K562 (cell line): ENCODE data around the gene PTPRT. TPM values are rescaled to one million over a fixed set of nuclear protein-coding genes. Genes with fewer than 3 reads are reported as not detected.

Source experiments
- ATAC-seq: fragments of 200-7000 bp; cut with Tn5 transposase; 3 replicates; pipeline ENCODE4 v1.9.1; 2020; ENCODE audit warnings: moderate library complexity
- BruUV-seq: library from RNA; stranded (reverse); fragments of 400-500 nt; replicated peaks from 2 replicates; lab custom pipeline; 2021; lab: Mats Ljungman, UMichigan
- CTCF ChIA-PET: fragments of 300-600 bp; formaldehyde crosslinking; extraction: SDS; loops from one replicate; lab custom pipeline; 2021; ENCODE audit warnings: low intra/inter-chr PET ratio; lab: Yijun Ruan, JAX
- POLR2A ChIA-PET: fragments of 300-600, 350-650 bp; sonication (Branson Sonifier 250); formaldehyde crosslinking; extraction: SDS; loops from one replicate; lab custom pipeline; 2021; ENCODE audit warnings: antibody characterized with exemption, inconsistent platforms; lab: Yijun Ruan, JAX
- DNase-seq, 4 experiments: peaks; one replicate each; pipeline versions ENCODE4 v3.0.0 to v3.0.0-alpha.2; 2011 to 2018; ENCODE audit warnings: low spot score in 3 of 4, mixed read lengths in 3 of 4; ENCODE audit errors: extremely low read depth in 1 of 4
- FAIRE-seq: peaks from 2 replicates; lab custom pipeline; 2011; peaks lifted over from hg19 to GRCh38; lab: Jason Lieb, UNC
- H2AFZ ChIP-seq: 2 replicates; pipeline ENCODE4 v1.6.0; 2011; ENCODE audit warnings: low read depth, low read length, control low read depth, inconsistent platforms
- H3K27ac ChIP-seq: fragments of 200-600 bp; 3 replicates; pipeline ENCODE4 v1.8.0; 2011; ENCODE audit warnings: low read depth, mild to moderate bottlenecking, control low read depth, inconsistent platforms, low read length, moderate library complexity, mixed read lengths; ENCODE audit errors: extremely low read depth
- H3K27me3 ChIP-seq, 2 experiments: fragments of 300-600 bp in 1 of 2; 2 replicates in 1 of 2; 3 replicates in 1 of 2; pipeline versions ENCODE4 v1.6.0 to v1.8.0; 2011; ENCODE audit warnings: inconsistent platforms in 2 of 2, low read length in 2 of 2, mild to moderate bottlenecking in 1 of 2, mixed read lengths in 1 of 2, moderate library complexity in 1 of 2; ENCODE audit not compliant: control insufficient read depth in 2 of 2, insufficient read depth in 2 of 2
- H3K36me3 ChIP-seq: fragments of 300-600 bp; 3 replicates; pipeline ENCODE4 v1.8.0; 2011; ENCODE audit warnings: mild to moderate bottlenecking, low read length, inconsistent platforms; ENCODE audit not compliant: control insufficient read depth, insufficient read depth
- H3K4me1 ChIP-seq, 2 experiments: fragments of 200-600 bp in 1 of 2; replicated peaks in 1 of 2; 2 replicates in 1 of 2; 3 replicates in 1 of 2; pipeline versions ENCODE4 v1.5.1 to v1.8.0; 2011; ENCODE audit warnings: inconsistent platforms in 2 of 2, low read length in 2 of 2, mild to moderate bottlenecking in 1 of 2, mixed read lengths in 1 of 2, moderate library complexity in 1 of 2; ENCODE audit not compliant: control insufficient read depth in 2 of 2, insufficient read depth in 2 of 2
- H3K4me2 ChIP-seq: 2 replicates; pipeline ENCODE4 v1.6.1; 2011; ENCODE audit warnings: low read length, control low read depth, inconsistent platforms, mixed read lengths; ENCODE audit not compliant: insufficient read depth
- H3K4me3 ChIP-seq: fragments of 200-600 bp; sonication (generic), shearing (Covaris generic); 2 replicates; pipeline ENCODE4 v1.5.1; 2016; ENCODE audit warnings: control low read depth, inconsistent platforms
- H3K79me2 ChIP-seq: fragments of 200-600 bp; 3 replicates; pipeline ENCODE4 v1.8.0; 2011; ENCODE audit warnings: low read length, inconsistent platforms; ENCODE audit not compliant: control insufficient read depth, insufficient read depth
- H3K9ac ChIP-seq, 2 experiments: 2 replicates each; pipeline versions ENCODE4 v1.6.0 to v1.6.1; 2011; ENCODE audit warnings: low read depth in 2 of 2, low read length in 2 of 2, control low read depth in 1 of 2, inconsistent platforms in 1 of 2, mild to moderate bottlenecking in 1 of 2, mixed read lengths in 1 of 2; ENCODE audit not compliant: insufficient read depth in 1 of 2
- H3K9me1 ChIP-seq: one replicate; pipeline ENCODE4 v1.6.0; 2011; ENCODE audit warnings: inconsistent platforms, mild to moderate bottlenecking, low read length, moderate library complexity; ENCODE audit not compliant: control insufficient read depth, insufficient read depth
- H3K9me3 ChIP-seq: replicated peaks from 2 replicates; pipeline ENCODE4 v1.5.1; 2011; ENCODE audit warnings: low read depth, low read length, inconsistent platforms; ENCODE audit not compliant: control insufficient read depth, insufficient read depth
- H4K20me1 ChIP-seq: replicated peaks from 2 replicates; pipeline ENCODE4 v1.6.1; 2011; ENCODE audit warnings: low read length, inconsistent platforms, mixed read lengths; ENCODE audit not compliant: control insufficient read depth, insufficient read depth
- CBX1 ChIP-seq: sonication (generic); IDR thresholded peaks from 2 replicates; pipeline ENCODE4 v1.6.1; 2016; ENCODE audit warnings: antibody characterized with exemption, low read depth, mild to moderate bottlenecking
- ESRRB ChIP-seq: fragments of 250-450 bp; sonication (Bioruptor Pico); IDR thresholded peaks from 2 replicates; pipeline ENCODE4 v1.5.0; 2020; ENCODE audit warnings: mild to moderate bottlenecking, moderate library complexity, borderline replicate concordance
- HMBOX1 ChIP-seq: sonication (generic); IDR thresholded peaks from 2 replicates; pipeline ENCODE4 v1.6.1; 2016
- HMG20A ChIP-seq: fragments of 450-650 bp; formaldehyde crosslinking; conservative IDR thresholded peaks from 2 replicates; pipeline ENCODE4 v1.4.0; 2020; ENCODE audit warnings: mild to moderate bottlenecking, mixed read lengths
- HMGN3 ChIP-seq: IDR thresholded peaks from 2 replicates; pipeline ENCODE4 v1.6.1; 2011; ENCODE audit warnings: borderline replicate concordance, low read depth, mild to moderate bottlenecking, mixed read lengths, low read length; ENCODE audit not compliant: insufficient read length; ENCODE audit errors: extremely low read depth
- MCM3 ChIP-seq: fragments of 450-650 bp; IDR thresholded peaks from 2 replicates; pipeline ENCODE4 v1.6.1; 2016
- MCM7 ChIP-seq, 2 experiments: fragments of 450-650 bp; IDR thresholded peaks; 2 replicates each; pipeline ENCODE4 v1.6.1; 2016 to 2018
- MTF1 ChIP-seq: fragments of 250-450 bp; sonication (Bioruptor Pico); IDR thresholded peaks from 2 replicates; pipeline ENCODE4 v1.9.0; 2021; ENCODE audit warnings: moderate library complexity, mild to moderate bottlenecking, inconsistent platforms, borderline replicate concordance
- MYC ChIP-seq, 2 experiments: fragments of 250-450 bp in 1 of 2; sonication (Bioruptor Pico) in 1 of 2; IDR thresholded peaks; 2 replicates each; pipeline versions ENCODE4 v1.5.1 to v1.6.1; 2012 to 2021; ENCODE audit warnings: low read depth in 2 of 2, borderline replicate concordance in 1 of 2, improper control_type of control experiment in 1 of 2, low read length in 1 of 2, mild to moderate bottlenecking in 1 of 2, moderate library complexity in 1 of 2
- RHOXF2B ChIP-seq: fragments of 250-450 bp; sonication (Bioruptor Pico); conservative IDR thresholded peaks from 2 replicates; pipeline ENCODE4 v1.5.1; 2021
- SNIP1 ChIP-seq: fragments of 450-650 bp; IDR thresholded peaks from 2 replicates; pipeline ENCODE4 v1.7.1; 2017; ENCODE audit warnings: low read depth, mild to moderate bottlenecking
- TBL1XR1 ChIP-seq, 2 experiments: IDR thresholded peaks; 2 replicates each; pipeline ENCODE4 v1.6.1; 2012; ENCODE audit warnings: improper control_type of control experiment in 2 of 2, low read length in 2 of 2, mild to moderate bottlenecking in 1 of 2
- TCF15 ChIP-seq: fragments of 250-450 bp; sonication (Bioruptor Pico); IDR thresholded peaks from 2 replicates; pipeline ENCODE4 v1.8.0; 2022; ENCODE audit warnings: moderate library complexity, mild to moderate bottlenecking, inconsistent platforms
- TGIF2 ChIP-seq: sonication (generic); formaldehyde crosslinking; IDR thresholded peaks from 2 replicates; pipeline ENCODE4 v1.8.1; 2022; ENCODE audit warnings: mild to moderate bottlenecking, missing genetic modification reagents, moderate library complexity
- ZNF274 ChIP-seq: IDR thresholded peaks from 2 replicates; pipeline ENCODE4 v1.6.1; 2011; ENCODE audit warnings: low read depth, mild to moderate bottlenecking, low read length, moderate library complexity, borderline replicate concordance
- ZNF584 ChIP-seq: fragments of 200-800 bp; sonication (Bioruptor generic); IDR thresholded peaks from 2 replicates; pipeline ENCODE4 v1.6.1; 2016; ENCODE audit warnings: low read depth, mild to moderate bottlenecking, missing genetic modification characterization, missing compliant biosample characterization
- WGBS: fragments of 100-300 bp; shearing (Covaris generic); methylation state at CpG from one replicate; pipeline ENCODE4 v1.1.6; 2016; ENCODE audit warnings: low coverage, mixed read lengths; ENCODE audit not compliant: insufficient coverage; ENCODE audit errors: missing lambda C conversion rate; 5-methylcytosine and 5-hydroxymethylcytosine counted together
- in situ Hi-C: fragments of 300-500 bp; cut with MboI; formaldehyde crosslinking; loops from 4 replicates; pipeline ENCODE4 v1.15.0; 2018; ENCODE audit warnings: inconsistent platforms, mixed read lengths
- intact Hi-C: fragments of 100-400 bp; cut with micrococcal nuclease; formaldehyde crosslinking; loops from 2 replicates; pipeline ENCODE4 v1.14.2; 2022
- polyA plus RNA-seq, 8 experiments: library from polyadenylated mRNA; depleted of rRNA in 4 of 8; stranded (reverse) in 5 of 8; unstranded in 3 of 8; fragments of >200 nt; fragmentation: Nextera tagmentation in 2 of 8; fragmentation: Illumina TruSeq in 1 of 8; extraction: Ambion mirVana in 2 of 8; extraction: Trizol in 1 of 8; gene quantifications; 2 replicates each; pipeline versions ENCODE4 v1.2.1 to v1.2.3, GENCODE V29; 2011 to 2014; ENCODE audit warnings: inconsistent platforms in 1 of 8, missing spikeins in 1 of 8
- total RNA-seq, 7 experiments: library from RNA; depleted of rRNA in 6 of 7; stranded (reverse); fragments of >200 nt in 6 of 7; fragmentation: Illumina TruSeq in 2 of 7; extraction: Trizol in 2 of 7; gene quantifications; 2 replicates each; pipeline versions ENCODE4 v1.2.1 to v1.2.3, GENCODE V29; 2011 to 2021; ENCODE audit warnings: low replicate concordance in 1 of 7

PTPRT gene
- total and polyA plus RNA-seq, 9 of the 15 experiments (the other 6 are each of a cell fraction or from before 2014, with no cell fraction given): not detected

GRCh38 chr20:43191143-43191542 lies 1.4 kb upstream of the PTPRT start:
- Histone ChIP-seq H3K4me1 (no peaks in the 10 kb centered on the region), H3K9me1 (no peaks in the 10 kb centered on the region), H4K20me1 (peaks cover 5% of the 10 kb centered on the region), H3K9me3 (no peaks in the 10 kb centered on the region), H3K27ac (no peak overlapping the region)
- no peak for DNase-seq
- in situ Hi-C loops: no loop called here
- POLR2A ChIA-PET: no interaction called here
- TF ChIP-seq MCM3 (no peak), ZNF584 (CRISPR knock-in tag) (no peak), SNIP1 (no peak), ESRRB (CRISPR knock-in tag) (no peak), MYC (IDR thresholded peaks at IDR 0.05; ENCODE audit: low read depth, low read length) (no peak), MYC (CRISPR knock-in tag; IDR thresholded peaks at IDR 0.05; ENCODE audit: borderline replicate concordance, low read depth) (no peak), HMBOX1 (no peak), MCM7 (IDR thresholded peaks at IDR 0.05) (no peak), CBX1 (no peak), MTF1 (CRISPR knock-in tag) (no peak), TCF15 (CRISPR knock-in tag) (no peak), TBL1XR1 (IDR thresholded peaks at IDR 0.05; ENCODE audit: low read length in 2 of 2) (no peak), HMGN3 (no peak), RHOXF2B (CRISPR knock-in tag) (no peak), HMG20A (CRISPR knock-in tag) (no peak), TGIF2 (CRISPR knock-in tag) (no peak), ZNF274 (no peak)
- TF ChIP-seq, all 486 proteins: peak for 0
- intact Hi-C loops: no loop called here
- Histone ChIP-seq H3K4me3 (no peak overlapping the region), H2AFZ (no peak overlapping the region), H3K9ac (no peak overlapping the region), H3K36me3 (no peaks in the 10 kb centered on the region), H3K4me2 (no peak overlapping the region), H3K27me3 (peaks cover 0 to 12% of the 10 kb centered on the region in 2 experiments; a peak in 1 of 5 replicates), H3K79me2 (no peaks in the 10 kb centered on the region)
- ATAC-seq: no peak
- 0% methylated on average over 4 of the region's 5 CpGs for WGBS
- BruUV-seq: no TSS peak
- CTCF ChIA-PET: no interaction called here
- FAIRE-seq: no peak
